Measurements from ENCODE around the gene LCN2.
"Not testable (repeated sequence)": the region's sequence is repeated elsewhere in the genome, so short reads cannot be mapped to it uniquely, and the experiment has no call there.

Gene LCN2

DNA sequence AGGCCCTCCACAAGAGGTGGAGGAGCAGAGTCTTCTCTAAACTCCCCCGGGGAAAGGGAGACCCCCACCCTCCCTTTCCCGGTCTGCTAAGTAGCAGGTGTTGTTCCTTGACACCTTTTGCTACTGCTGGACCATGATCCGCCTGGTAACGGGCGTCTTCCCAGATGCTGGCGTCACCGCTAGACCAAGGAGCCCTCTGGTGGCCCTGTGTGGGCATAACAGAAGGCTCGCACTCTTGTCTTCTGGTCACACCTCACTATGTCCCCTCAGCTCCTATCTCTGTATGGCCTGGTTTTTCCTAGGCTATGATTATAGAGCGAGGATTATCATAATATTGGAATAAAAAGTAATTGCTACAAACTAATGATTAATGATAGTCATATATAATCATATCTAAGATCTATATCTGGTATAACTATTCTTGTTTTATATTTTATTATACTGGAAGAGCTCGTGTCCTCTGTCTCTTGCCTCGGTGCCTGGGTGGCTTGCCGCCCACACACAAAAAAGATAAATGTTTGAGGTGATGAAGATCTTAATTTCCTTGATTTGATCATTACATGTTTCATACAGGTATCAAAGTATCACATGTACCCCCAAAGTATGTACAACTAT, 19.2 kb upstream of the LCN2 start:
- not testable (repeated sequence) for DNase-seq (ENCODE audit: low read depth); H3K4me3 ChIP-seq (ENCODE audit: low read length)
- peak; percentile 17 for TF ChIP-seq CTCF (IDR thresholded peaks at IDR 0.05; ENCODE audit: insufficient read depth, low read depth, low read length, missing control alignments)

GRCh38 chr9:128130651-128131050, 18.6 kb upstream of the LCN2 start:
- H3K4me3 ChIP-seq (ENCODE audit: low read length); DNase-seq (ENCODE audit: low read depth): not testable (repeated sequence)

DNA sequence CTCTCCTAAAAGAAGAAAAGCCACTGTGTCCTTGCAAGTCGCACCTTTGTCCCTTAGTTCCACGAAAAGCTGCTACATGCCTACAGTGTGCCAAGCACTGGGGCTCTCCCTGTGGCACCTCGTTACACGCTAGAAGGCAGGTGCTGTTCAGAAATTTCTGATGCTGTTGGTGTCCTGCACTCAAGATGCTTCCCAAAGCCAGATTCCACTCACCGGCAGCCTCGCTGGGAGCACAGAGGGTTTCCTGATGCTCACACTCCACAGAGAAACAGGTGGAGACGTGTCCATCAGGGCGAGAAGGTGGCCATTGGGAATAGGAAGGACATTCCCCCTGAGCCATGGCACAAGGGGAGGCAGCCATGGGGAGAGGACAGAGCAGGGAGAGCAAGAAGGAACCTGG, 17.9 kb upstream of the LCN2 start:
- DNase-seq (ENCODE audit: low read depth); H3K4me3 ChIP-seq (ENCODE audit: low read length): not testable (repeated sequence)

DNA sequence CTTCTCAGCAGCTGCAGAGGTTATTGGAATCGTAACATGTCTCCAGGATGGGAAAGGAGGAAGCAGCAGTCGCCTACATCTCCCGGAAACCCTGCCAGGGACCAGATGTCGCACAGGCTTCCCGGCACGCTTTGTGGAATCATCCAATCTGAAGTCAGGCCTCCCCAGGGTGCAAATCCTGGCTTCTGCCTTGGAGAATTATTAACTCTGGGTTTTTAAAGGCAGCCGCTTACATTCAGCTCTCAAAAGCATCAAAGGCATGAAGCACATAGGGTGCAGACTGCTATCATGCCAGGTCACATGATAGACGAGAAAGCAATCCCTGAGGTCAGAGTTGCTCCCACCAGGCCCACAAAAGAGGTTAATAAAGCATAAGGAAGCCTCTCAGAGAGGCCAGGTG, 17.1 kb upstream of the LCN2 start:
- not testable (repeated sequence) for DNase-seq (ENCODE audit: low read depth); H3K4me3 ChIP-seq (ENCODE audit: low read length)

- DNase-seq (ENCODE audit: low read depth): not testable (repeated sequence)
Measured at GRCh38 chr9:128135561-128135960, 13.7 kb upstream of the LCN2 start.

GRCh38 chr9:128136816-128137793, 12.1 kb upstream of the LCN2 start:
- H3K4me3 ChIP-seq (ENCODE audit: low read length): no peak overlapping the region
- DNase-seq (ENCODE audit: low read depth): no peak
- no peak for TF ChIP-seq CTCF (IDR thresholded peaks at IDR 0.05; ENCODE audit: insufficient read depth, low read depth, low read length, missing control alignments)

More at GRCh38 chr9:128135561-128135960, 13.7 kb upstream of the LCN2 start:
- H3K4me3 ChIP-seq (ENCODE audit: low read length): not testable (repeated sequence)

- no peak for DNase-seq (ENCODE audit: low read depth)
- H3K4me3 ChIP-seq (ENCODE audit: low read length): no peak overlapping the region
- TF ChIP-seq CTCF (IDR thresholded peaks at IDR 0.05; ENCODE audit: insufficient read depth, low read depth, low read length, missing control alignments): no peak
Measured at GRCh38 chr9:128138001-128138400, 11.3 kb upstream of the LCN2 start.

- H3K4me3 ChIP-seq (ENCODE audit: low read length): no peak overlapping the region
- TF ChIP-seq CTCF (IDR thresholded peaks at IDR 0.05; ENCODE audit: insufficient read depth, low read depth, low read length, missing control alignments): no peak
- DNase-seq (ENCODE audit: low read depth): no peak
Measured at GRCh38 chr9:128139621-128140020, 9.6 kb upstream of the LCN2 start.

GRCh38 chr9:128141604-128142003, 7.6 kb upstream of the LCN2 start:
- no peak overlapping the region for H3K4me3 ChIP-seq (ENCODE audit: low read length)
- no peak for DNase-seq (ENCODE audit: low read depth)
- no peak for TF ChIP-seq CTCF (IDR thresholded peaks at IDR 0.05; ENCODE audit: insufficient read depth, low read depth, low read length, missing control alignments)

All from epithelial cell of esophagus (primary cell).